Activated T-cell treated with anti-CD3 and anti-CD28 coated beads for 24 hours (primary cell): ENCODE data around the gene TBC1D2.

Source experiments
- DNase-seq: peaks from one replicate; pipeline ENCODE4 v3.0.0-alpha.2; 2020; ENCODE audit warnings: low read depth

The TBC1D2 gene

GRCh38 chr9:98215821-98216220, 39.6 kb downstream of the TBC1D2 start:
- DNase-seq: no peak

DNA sequence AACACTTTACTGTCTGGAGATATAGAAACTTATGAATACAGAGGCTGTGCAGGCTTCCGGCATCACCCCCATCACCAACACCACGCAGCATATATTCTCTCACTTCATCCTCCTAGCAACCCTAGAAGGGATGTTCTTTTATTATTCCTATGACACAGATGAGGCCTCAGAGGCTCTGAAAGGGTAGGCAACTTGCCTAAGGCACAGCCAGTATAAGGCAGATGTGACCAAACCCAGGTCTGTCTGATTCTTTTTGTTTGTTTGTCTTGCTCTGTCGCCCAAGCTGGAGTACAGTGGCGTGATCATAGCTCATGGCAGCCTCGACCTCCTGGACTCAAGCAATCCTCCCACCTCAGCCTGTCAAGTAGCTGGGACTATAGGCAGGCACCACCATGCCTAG, 40.2 kb downstream of the TBC1D2 start:
- no peak for DNase-seq

DNA sequence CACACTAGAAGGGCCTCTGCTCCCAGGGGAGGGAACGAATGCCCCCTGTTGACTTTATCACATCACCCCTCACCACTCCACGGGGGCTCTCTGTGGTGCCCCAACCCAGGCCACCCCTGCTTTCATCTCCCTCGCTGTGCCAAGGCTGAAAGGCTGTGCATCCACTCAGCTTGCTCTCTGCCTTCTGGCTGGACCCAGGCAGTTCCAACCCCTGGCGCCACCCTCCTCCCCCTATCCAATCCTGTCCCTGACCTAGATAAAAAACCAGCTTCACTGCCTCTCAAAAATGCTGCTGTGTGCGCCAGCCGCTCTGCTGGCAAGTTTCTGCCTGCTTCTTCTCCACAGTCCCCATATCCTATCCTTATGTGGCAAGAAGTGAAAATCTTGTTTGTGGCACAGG, 40.6 kb downstream of the TBC1D2 start:
- no peak for DNase-seq

DNA sequence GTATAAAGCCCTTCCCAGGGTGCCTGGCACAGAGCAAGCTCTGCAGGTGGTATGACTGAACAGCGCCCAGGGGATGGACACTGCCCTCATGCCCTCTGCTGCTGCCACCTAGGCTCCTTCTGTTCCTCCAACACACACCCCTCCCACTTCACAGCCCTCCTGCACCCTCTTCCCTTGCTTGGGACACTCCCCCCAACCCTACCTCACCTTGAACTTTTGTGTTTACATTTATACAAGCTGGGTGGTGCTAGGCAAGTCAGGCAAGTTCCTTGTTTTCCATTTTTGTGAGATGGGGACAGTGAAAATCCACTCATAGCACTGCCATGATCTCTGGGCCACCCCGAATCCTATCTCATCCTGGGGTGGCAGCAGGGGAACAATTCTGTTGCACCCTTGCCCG, 44.2 kb downstream of the TBC1D2 start:
- no peak for DNase-seq

DNA sequence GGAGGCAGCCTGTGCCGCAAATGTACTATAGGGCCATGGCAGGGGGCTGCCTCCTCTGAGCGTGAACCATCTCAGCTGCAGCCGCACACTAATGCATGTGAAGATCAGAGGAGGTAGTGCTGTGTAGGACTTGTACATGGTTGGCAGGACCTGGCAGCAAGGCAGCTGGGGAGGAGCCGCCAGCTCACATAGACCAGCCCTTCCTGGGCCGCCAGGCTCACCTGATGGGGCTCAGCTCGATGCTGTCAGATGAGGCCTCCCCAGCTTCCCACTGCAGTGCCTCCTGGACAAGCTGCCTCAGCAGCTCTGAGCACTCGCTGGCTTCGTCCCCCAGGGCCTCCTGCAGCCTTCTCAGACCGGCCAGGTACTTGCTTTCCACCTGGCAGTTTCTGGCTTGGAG, 45.0 kb downstream of the TBC1D2 start:
- no peak for DNase-seq

DNA sequence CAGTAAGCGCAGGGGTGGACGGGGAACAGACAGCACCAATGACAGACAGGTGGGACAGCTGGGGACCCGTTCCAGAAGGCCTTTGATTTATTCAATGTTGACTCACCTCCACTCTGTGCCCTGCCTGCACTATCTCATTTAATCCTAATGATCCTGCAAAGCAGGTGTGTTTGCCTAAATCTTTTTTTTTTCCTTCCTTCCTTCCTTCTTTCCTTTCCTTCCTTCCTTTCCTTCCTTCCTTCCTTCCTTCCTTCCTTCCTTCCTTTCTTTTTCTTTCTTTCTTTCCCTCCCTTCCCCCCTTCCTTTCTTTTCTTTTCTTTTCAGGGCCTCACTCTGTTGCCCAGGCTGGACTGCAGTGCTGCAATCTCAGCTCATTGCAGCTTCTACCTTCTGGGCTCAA, 45.9 kb downstream of the TBC1D2 start:
- DNase-seq: no peak

- no peak for DNase-seq
These were observed 46.8 kb downstream of the TBC1D2 start for GRCh38 chr9:98208635-98209034.

- DNase-seq: no peak
These were observed 47.8 kb downstream of the TBC1D2 start for GRCh38 chr9:98207606-98208005.

GRCh38 chr9:98206754-98207153, 48.7 kb downstream of the TBC1D2 start:
- DNase-seq: no peak

- no peak for DNase-seq
These were observed 50.8 kb downstream of the TBC1D2 start for GRCh38 chr9:98204692-98205091.

- DNase-seq: no peak
These were observed 52.3 kb downstream of the TBC1D2 start for GRCh38 chr9:98203153-98203552.

DNA sequence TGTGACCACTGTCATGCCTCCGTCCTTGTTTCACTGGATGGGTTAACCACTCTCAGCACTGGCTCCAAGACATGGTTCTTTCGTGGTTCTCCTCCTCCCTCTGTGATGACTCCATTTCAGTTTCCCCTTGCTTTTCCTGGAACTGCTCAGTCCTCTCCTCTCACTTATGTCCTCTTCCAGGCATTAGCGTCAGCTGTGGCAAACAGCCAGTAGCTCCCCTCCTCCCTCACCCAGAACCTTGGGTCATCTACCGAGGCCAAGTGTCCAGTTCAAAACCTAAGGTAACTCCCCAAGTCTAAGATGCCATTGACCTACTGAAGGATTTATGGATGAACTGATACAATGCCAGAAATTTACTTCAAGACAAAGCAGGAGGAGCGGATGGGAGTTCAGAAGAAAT, 53.2 kb downstream of the TBC1D2 start:
- DNase-seq: no peak

DNA sequence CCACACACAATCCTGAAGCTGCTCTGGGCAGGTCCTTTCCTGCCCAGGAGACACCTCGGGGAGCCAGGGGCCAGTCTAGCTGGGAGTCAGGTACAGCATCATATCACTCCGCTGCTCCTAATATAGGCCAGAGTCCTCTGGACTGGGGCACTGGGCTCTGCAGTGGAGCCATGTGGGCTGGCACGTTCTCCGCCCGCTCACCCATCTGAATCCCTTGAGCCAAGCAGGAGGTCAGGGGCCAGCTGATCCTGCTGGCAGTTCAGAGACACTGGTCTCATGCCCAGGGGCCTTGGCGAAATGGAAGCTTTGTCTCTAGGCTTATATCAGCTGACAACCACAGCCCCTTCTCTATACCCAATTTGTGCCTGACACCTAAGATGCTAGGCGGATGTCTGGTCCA, 53.7 kb downstream of the TBC1D2 start:
- no peak for DNase-seq

DNA sequence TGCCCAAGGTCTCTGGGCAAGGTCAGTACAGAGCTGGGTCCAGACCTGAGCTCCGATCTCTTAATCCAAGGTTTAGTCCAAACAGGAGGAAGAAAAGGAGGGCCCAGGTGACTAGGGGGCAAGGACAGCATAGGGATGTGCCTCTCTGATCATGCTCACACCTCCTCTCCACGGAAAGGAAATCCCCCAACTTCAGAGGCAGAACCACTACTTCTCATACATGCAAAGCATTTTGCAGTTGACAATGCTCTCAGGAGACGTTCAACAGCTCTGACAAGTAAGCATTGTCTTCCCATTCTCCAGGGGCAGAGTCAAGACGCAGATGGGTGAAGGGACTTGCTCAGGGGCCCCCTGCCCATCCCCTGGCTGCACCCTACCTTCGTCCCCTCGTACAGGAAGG, 54.3 kb downstream of the TBC1D2 start:
- no peak for DNase-seq

DNA sequence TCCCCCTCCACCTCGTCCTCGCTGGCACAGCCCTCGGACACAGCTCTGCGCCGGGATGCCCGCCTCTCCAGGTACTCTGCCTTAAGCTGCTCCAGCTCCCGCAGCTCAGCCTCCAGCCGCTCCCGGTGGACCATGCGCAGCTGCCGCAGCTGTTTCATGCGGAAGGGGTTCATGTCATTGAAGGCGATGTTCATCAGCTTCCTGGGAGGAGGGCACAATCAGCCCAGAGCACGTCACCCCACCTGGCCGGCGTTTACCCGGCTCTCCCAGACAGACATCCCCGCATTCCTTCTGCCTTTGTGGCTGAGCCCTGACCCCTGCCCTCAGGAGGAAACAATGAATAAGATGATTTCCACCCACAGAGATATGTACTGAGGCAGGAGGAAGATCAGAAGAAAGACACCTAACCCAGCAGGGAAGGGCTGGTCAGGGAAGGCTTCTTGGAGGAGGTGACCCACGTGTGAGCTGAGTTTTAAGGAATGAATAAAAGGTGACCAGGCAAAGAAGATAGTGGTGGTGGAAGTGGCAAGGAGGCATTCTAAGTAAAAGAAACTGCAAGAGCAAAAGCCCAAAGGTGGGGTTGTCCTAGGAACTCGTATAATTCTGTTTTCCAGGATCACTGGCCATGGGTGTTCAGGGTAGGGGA, 55.9 kb downstream of the TBC1D2 start:
- DNase-seq: no peak

DNA sequence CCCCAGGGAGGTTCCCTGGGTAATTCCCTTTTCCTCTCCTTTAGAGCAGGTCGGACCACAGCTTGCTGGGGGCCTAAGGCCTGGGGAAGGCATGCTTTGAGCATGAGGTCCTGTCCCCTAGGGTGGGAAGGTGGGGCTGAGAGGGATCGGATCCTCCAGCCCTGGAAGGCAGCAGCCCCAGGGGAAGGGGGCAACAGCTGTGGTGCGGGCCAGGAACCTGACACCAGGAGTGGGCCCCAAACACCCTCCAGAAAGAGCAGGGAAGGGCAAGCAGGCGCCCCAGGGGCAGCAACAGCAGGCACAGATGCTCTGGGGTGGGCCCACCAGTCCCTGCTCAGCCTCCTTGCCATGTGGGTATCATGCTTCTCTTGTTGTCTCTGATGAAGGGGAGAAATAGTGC, 59.8 kb downstream of the TBC1D2 start:
- DNase-seq: no peak

DNA sequence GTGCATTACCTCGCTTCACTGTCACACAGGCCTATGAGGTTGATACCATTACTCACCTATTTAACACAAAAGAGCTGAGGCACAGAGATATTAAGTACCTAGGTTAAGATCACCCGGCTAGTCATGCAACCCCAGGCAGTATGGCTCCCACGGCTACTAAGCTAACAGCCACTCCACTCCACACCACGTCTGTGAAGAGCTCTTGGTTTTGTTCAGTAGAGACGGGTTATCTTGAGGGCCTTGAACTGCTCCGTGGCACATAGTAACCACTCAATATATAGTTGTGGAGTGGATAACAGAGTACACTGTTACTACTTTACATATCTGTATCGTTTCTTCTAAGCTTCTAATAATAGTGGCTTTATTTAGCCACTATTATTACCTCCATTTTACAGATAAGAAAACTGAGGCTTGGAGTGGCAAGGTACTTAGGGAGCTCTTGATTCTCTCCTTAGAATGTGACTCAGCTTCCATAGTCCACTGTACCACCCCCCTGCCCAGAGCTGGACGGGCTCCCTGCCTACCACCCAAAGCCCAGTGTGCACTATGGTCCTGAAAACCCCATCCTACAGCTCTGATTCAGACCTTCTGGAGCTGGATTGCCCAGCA, 62.0 kb downstream of the TBC1D2 start:
- DNase-seq: no peak

DNA sequence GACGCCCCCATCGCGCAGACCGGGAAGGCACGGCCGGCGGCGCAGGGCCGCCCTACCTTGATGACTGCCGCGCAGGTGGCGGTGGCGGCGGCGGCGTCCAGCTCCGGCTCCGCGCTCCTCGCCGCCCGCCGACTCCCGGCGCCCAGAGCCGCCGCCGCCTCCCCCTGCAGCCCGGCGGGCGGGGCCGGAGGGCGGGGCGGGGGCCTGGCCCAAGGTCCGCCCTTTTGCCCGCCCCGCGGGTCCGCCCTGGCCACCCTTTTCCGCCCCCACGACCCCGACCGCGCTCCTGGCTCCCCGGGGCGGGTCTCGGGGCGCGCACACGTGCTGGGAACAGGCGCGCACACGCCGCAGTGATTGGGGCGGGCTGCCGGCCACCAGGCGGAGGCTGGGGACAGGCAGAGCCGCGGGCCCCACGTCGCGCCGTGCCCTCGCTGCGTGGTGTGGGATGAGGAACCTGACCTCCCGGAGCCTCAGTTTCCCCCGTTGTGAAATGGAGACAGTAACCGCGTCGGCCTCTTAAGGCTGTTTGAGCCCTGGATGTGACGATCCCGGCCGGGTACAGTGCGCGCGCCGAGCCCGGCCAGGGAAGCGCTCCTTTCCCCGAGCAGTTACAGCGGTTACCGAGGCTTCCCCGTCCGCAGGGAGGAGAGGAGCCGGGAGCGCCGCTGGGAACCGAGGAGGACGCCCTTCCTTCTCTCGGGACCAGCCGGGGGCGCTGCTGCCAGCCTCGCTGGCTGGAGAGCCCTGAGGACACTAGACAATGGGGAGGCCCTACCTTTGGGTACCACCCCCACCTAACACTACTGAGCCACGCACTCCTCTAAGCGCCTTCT, 62.7 kb downstream of the TBC1D2 start, which contains the start of gene CORO2A:
TSS of gene CORO2A (minus strand) at position 135 of the 833 bp plus-strand sequence. CDS start 34,977 bp downstream, outside the sequence.
- peak; percentile 64 for DNase-seq

DNA sequence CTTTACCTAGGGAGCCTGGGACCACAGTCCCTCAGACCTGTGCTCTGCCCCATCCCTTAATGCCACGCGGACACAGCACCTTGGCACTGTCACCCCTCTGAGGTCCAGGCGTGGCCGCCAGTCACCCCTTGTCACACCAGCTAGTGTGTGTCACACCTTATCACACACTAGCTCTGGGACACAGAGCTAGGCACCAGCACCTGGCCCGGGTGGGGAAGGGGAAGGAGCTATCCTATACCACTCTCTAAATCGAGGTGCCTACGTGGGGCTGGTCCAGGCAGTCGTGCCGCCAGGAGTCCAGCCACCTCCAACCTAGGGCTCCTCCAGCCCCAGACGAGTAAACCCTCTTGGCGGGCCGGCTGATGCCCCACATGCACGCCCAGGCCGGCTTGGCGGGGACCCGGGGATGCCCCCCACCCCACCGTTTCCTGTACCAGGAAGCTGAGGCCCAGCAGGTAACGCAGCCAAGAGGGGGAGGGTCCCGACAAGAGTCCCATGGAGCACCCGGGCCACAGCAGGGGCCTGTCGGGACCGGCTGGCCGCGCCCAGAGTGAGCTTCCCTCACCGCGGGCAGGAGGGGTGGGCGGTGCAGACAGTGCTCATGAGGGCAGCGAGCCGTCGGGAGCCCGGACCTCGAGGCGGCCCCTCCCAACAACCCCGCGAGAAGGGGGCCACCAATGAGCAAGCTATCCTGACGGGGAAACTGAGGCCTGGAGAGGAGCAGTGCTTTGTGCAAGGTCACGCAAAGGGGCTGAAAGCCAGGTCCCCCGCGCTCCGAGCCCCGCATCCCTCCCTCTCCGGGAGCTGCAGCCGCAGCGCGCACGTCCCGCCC, 63.6 kb downstream of the TBC1D2 start:
- no peak for DNase-seq

GRCh38 chr9:98191181-98191608, 64.3 kb downstream of the TBC1D2 start:
- no peak for DNase-seq

DNA sequence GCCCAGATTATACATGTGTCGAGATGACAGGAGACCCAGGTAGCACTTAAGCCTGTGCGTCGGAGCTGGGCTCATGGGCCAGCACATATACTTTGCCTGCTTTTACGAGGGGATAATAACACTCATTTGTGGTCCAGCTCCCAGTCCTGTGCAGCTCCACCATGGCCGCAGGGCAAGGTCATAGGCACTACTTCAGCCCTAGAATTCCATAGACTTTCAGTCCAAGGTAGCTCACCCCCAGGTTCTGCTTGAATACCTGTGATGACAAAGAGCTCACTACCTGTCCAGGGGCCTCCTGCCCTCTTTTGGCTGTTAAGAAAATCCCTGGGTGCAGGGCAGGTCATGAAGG, 64.7 kb downstream of the TBC1D2 start:
- DNase-seq: no peak

- DNase-seq: no peak
These were observed 66.0 kb downstream of the TBC1D2 start for GRCh38 chr9:98189412-98189811.
